Mesenchymal stem cell (in vitro differentiated cells and primary cell): Measurements from ENCODE around the gene SRGAP3.

Experiments
- DNase-seq: peaks from one replicate; pipeline ENCODE4 v3.0.0-alpha.2; 2013
- H2AFZ ChIP-seq: one replicate; pipeline ENCODE4 v1.6.1; 2013; ENCODE audit warnings: low read depth, mild to moderate bottlenecking, control low read depth, inconsistent platforms, low read length, moderate library complexity
- H2AK5ac ChIP-seq: 2 replicates; pipeline ENCODE4 v1.6.1; 2013; ENCODE audit warnings: low read length, moderate library complexity, mild to moderate bottlenecking, inconsistent platforms; ENCODE audit not compliant: severe bottlenecking
- H2BK120ac ChIP-seq: one replicate; pipeline ENCODE4 v1.6.1; 2013; ENCODE audit warnings: low read depth, mild to moderate bottlenecking, inconsistent platforms, low read length, moderate library complexity
- H2BK12ac ChIP-seq, 2 experiments: one replicate each; pipeline ENCODE4 v1.6.1; 2013; ENCODE audit warnings: inconsistent platforms in 2 of 2, low read length in 2 of 2, mild to moderate bottlenecking in 2 of 2, moderate library complexity in 2 of 2, control low read depth in 1 of 2
- H2BK15ac ChIP-seq: one replicate; pipeline ENCODE4 v1.6.1; 2013; ENCODE audit warnings: mild to moderate bottlenecking, low read depth, inconsistent platforms; ENCODE audit not compliant: poor library complexity, severe bottlenecking
- H2BK5ac ChIP-seq: 2 replicates; pipeline ENCODE4 v1.6.1; 2013; ENCODE audit warnings: low read depth, mild to moderate bottlenecking, low read length, control low read depth, inconsistent platforms; ENCODE audit not compliant: poor library complexity, severe bottlenecking
- H3K14ac ChIP-seq, 2 experiments: one replicate each; pipeline ENCODE4 v1.6.1; 2013; ENCODE audit warnings: inconsistent platforms in 2 of 2, low read length in 2 of 2, control low read depth in 1 of 2, mild to moderate bottlenecking in 1 of 2, moderate library complexity in 1 of 2
- H3K18ac ChIP-seq, 2 experiments: one replicate each; pipeline ENCODE4 v1.6.1; 2013; ENCODE audit warnings: inconsistent platforms in 2 of 2, low read length in 2 of 2, control low read depth in 1 of 2, low read depth in 1 of 2, mild to moderate bottlenecking in 1 of 2
- H3K23ac ChIP-seq, 2 experiments: one replicate each; pipeline ENCODE4 v1.6.1; 2013; ENCODE audit warnings: inconsistent platforms in 2 of 2, low read length in 2 of 2, mild to moderate bottlenecking in 2 of 2, moderate library complexity in 2 of 2, control low read depth in 1 of 2
- H3K27ac ChIP-seq: 2 replicates; pipeline ENCODE4 v1.5.1; 2013; ENCODE audit warnings: mild to moderate bottlenecking, moderate library complexity, low read length, control low read depth, inconsistent platforms; ENCODE audit not compliant: poor library complexity, severe bottlenecking
- H3K27me3 ChIP-seq, 2 experiments: 2 replicates each; pipeline versions ENCODE4 v1.6.1 to v1.7.0; 2013; ENCODE audit warnings: low read length in 2 of 2, mild to moderate bottlenecking in 2 of 2, moderate library complexity in 2 of 2, control low read depth in 1 of 2, inconsistent platforms in 1 of 2; ENCODE audit not compliant: control insufficient read depth in 1 of 2, insufficient read depth in 1 of 2
- H3K36me3 ChIP-seq, 2 experiments: 2 replicates each; pipeline versions ENCODE4 v1.6.1 to v1.7.0; 2013; ENCODE audit warnings: low read length in 2 of 2, control low read depth in 1 of 2, inconsistent platforms in 1 of 2, low read depth in 1 of 2, mild to moderate bottlenecking in 1 of 2; ENCODE audit not compliant: insufficient read depth in 2 of 2, control insufficient read depth in 1 of 2
- H3K4ac ChIP-seq, 2 experiments: one replicate each; pipeline ENCODE4 v1.6.1; 2013; ENCODE audit warnings: inconsistent platforms in 2 of 2, low read length in 2 of 2, mild to moderate bottlenecking in 2 of 2, moderate library complexity in 2 of 2, control low read depth in 1 of 2, low read depth in 1 of 2
- H3K4me1 ChIP-seq: 2 replicates; pipeline ENCODE4 v1.6.1; 2013; ENCODE audit warnings: low read depth, low read length, control low read depth; ENCODE audit not compliant: control insufficient read depth, insufficient read depth
- H3K4me2 ChIP-seq: 2 replicates; pipeline ENCODE4 v1.6.1; 2013; ENCODE audit warnings: low read length, mild to moderate bottlenecking, inconsistent platforms; ENCODE audit not compliant: poor library complexity, severe bottlenecking
- H3K4me3 ChIP-seq, 2 experiments: 2 replicates each; pipeline versions ENCODE4 v1.5.1 to v1.7.0; 2013; ENCODE audit warnings: low read length in 2 of 2, mild to moderate bottlenecking in 2 of 2, control low read depth in 1 of 2, low read depth in 1 of 2; ENCODE audit not compliant: insufficient read depth in 1 of 2
- H3K79me1 ChIP-seq: replicated peaks from 2 replicates; pipeline ENCODE4 v1.6.1; 2013; ENCODE audit warnings: mild to moderate bottlenecking, control low read depth, low read length, inconsistent platforms; ENCODE audit not compliant: poor library complexity, severe bottlenecking
- H3K9ac ChIP-seq: 2 replicates; pipeline ENCODE4 v1.7.0; 2013; ENCODE audit warnings: mild to moderate bottlenecking, low read length, moderate library complexity
- H3K9me3 ChIP-seq: 2 replicates; pipeline ENCODE4 v1.7.0; 2013; ENCODE audit warnings: mild to moderate bottlenecking, low read length; ENCODE audit not compliant: control insufficient read depth
- H4K8ac ChIP-seq: one replicate; pipeline ENCODE4 v1.6.1; 2013; ENCODE audit warnings: inconsistent platforms, mild to moderate bottlenecking, low read length, moderate library complexity
- H4K91ac ChIP-seq: one replicate; pipeline ENCODE4 v1.6.1; 2013; ENCODE audit warnings: mild to moderate bottlenecking, low read length, inconsistent platforms
- WGBS: methylation state at CpG from one replicate; pipeline ENCODE4 v1.1.7; 2013; ENCODE audit warnings: mixed read lengths; 5-methylcytosine and 5-hydroxymethylcytosine counted together

The SRGAP3 gene

DNA sequence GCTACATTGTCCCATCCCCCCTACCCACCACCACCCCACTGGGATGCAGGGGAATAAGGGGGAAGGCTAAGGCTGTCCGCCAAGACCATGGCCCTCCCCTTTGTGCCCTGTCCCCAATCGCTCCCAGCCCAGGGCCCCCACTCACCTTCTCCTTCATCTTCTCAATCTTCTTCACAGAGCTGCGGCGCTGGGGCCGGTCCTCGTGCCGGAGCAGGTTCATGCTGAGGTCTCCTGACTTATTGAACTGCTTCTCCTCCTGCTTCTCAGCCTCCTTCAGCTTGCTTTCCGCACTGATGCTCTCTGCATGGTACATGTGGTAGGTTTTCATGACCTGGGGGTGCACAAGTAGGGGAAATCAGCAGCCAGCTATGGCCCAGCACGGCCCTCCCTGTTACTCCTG lies 185.2 kb downstream of the SRGAP3 start:
- no peak overlapping the region for H3K9ac ChIP-seq

DNA sequence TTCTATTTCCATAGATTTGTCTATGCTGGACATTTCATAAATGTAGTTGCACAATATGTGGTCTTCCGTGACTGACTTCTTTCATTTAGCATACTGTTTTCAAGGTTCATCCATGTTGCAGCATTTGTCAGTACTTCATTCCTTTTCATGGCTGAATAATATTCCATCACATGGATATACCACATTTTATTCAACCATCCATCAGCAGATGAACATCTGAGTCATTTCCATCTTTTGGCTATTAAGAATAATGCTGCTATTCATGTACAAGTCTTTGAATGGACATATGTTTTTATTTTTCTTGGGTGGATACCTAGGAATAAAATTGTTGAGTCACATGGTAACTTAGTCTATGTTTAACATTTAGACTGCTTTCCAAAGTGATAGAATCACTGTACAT lies 186.9 kb downstream of the SRGAP3 start:
- H3K4me3 ChIP-seq, result no peak overlapping the region

More for the DNA sequence above, 185.2 kb downstream of the SRGAP3 start:
- Histone ChIP-seq H2AK5ac (no peak overlapping the region), H3K14ac (no peak overlapping the region), H3K4ac (no peak overlapping the region), H3K4me3 (no peak overlapping the region), H3K4me1 (peaks cover 1% of the 10 kb centered on the region), H2BK12ac (no peak overlapping the region), H3K27ac (no peak overlapping the region), H4K8ac (no peak overlapping the region), H3K9me3 (peaks cover 17% of the 10 kb centered on the region), H2BK5ac (no peak overlapping the region), H2BK15ac (no peak overlapping the region), H2BK120ac (no peak overlapping the region), H3K4me2 (no peak overlapping the region), H3K23ac (no peak overlapping the region), H3K27me3 (peaks cover 0 to 33% of the 10 kb centered on the region in 2 experiments), H3K79me1 (no peaks in the 10 kb centered on the region), H4K91ac (no peak overlapping the region), H3K18ac (no peak overlapping the region), H3K36me3 (peaks cover 0 to 10% of the 10 kb centered on the region in 2 experiments), H2AFZ (no peak overlapping the region)
- no peak for DNase-seq
- 89% methylated on average over 9 of the region's 9 CpGs for WGBS

GRCh38 chr3:9061634-9062033 lies 187.8 kb downstream of the SRGAP3 start:
- H3K27ac ChIP-seq, result no peak overlapping the region
- peaks cover 1% of the 10 kb centered on the region for H3K4me1 ChIP-seq

More for the DNA sequence above, 186.9 kb downstream of the SRGAP3 start:
- Histone ChIP-seq H3K9me3 (peaks cover 17% of the 10 kb centered on the region), H3K9ac (no peak overlapping the region), H3K4me1 (peaks cover 1% of the 10 kb centered on the region), H2AK5ac (no peak overlapping the region), H2BK120ac (no peak overlapping the region), H3K4me2 (no peak overlapping the region), H3K18ac (no peak overlapping the region), H3K27ac (no peak overlapping the region), H2BK5ac (no peak overlapping the region), H3K23ac (no peak overlapping the region), H2AFZ (no peak overlapping the region), H3K36me3 (peaks cover 0 to 24% of the 10 kb centered on the region in 2 experiments), H4K91ac (no peak overlapping the region), H4K8ac (no peak overlapping the region), H2BK15ac (no peak overlapping the region), H3K14ac (no peak overlapping the region), H3K4ac (no peak overlapping the region), H3K27me3 (peaks cover 0 to 18% of the 10 kb centered on the region in 2 experiments), H2BK12ac (no peak overlapping the region), H3K79me1 (no peaks in the 10 kb centered on the region)
- WGBS, result 64% methylated on average over 1 of the region's 1 CpG
- no peak for DNase-seq

DNA sequence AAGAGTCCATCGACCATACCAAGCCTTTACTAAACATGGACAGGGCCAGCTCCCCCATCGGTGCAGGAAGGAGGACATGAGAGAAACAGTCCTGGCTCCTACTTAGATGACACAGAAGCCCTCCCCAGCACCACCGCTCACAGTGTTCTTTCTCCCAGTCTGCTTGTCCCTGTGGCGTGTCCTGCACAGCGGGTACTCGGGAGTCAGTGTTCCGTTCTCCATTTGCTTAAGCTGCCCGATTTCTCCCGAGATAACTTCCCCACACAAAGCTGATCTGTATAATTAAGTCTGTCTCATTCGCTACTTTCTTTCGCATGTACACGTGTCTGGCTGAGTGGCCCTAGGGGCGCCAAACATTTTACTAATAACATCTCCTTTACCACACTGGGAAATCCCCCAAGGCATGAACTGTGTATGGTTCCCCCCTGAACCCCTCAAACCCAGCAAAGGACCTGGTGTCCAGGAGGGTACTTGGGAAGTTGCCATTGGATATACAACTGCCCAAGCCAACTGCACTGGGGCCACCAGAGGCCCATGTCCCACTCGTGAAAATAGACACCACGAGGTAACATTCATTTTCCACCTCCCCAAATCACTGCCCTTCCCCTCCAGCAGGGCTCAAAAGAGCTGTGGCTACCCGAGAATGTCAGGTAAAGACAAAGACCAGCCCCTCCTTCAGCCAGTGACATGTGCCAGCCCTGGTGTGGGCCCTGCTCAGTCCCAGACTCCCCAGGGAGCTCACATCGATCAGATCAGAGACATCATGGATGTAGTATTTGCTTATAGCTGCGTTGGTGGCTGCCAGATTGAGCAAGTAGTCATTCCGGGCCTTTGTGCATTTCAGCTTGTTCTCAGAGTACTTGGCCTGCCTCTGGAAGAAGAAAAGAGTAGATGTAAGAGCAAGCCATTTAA lies 189.7 kb downstream of the SRGAP3 start:
- Histone ChIP-seq H2BK12ac (no peak overlapping the region), H3K79me1 (no peaks in the 10 kb centered on the region), H3K4me1 (peaks cover under 1% of the 10 kb centered on the region), H2AFZ (no peak overlapping the region), H4K8ac (no peak overlapping the region), H3K18ac (no peak overlapping the region), H2BK120ac (no peak overlapping the region), H3K4me2 (no peak overlapping the region), H3K9ac (no peak overlapping the region), H4K91ac (no peak overlapping the region), H2AK5ac (no peak overlapping the region), H3K27me3 (peaks cover 0 to 16% of the 10 kb centered on the region in 2 experiments), H3K23ac (no peak overlapping the region), H3K27ac (no peak overlapping the region), H3K4me3 (no peak overlapping the region), H2BK15ac (no peak overlapping the region), H3K4ac (no peak overlapping the region), H3K14ac (no peak overlapping the region), H3K36me3 (peaks cover 0 to 42% of the 10 kb centered on the region in 2 experiments), H2BK5ac (no peak overlapping the region), H3K9me3 (peaks cover 17% of the 10 kb centered on the region)
- no peak for DNase-seq
- 88% methylated on average over 19 of the region's 19 CpGs for WGBS

More at GRCh38 chr3:9061634-9062033, 187.8 kb downstream of the SRGAP3 start:
- Histone ChIP-seq H3K4ac (no peak overlapping the region), H3K14ac (no peak overlapping the region), H2BK5ac (no peak overlapping the region), H2AK5ac (no peak overlapping the region), H3K79me1 (no peaks in the 10 kb centered on the region), H3K9ac (no peak overlapping the region), H2BK15ac (no peak overlapping the region), H3K27me3 (peaks cover 0 to 23% of the 10 kb centered on the region in 2 experiments), H2BK120ac (no peak overlapping the region), H4K8ac (no peak overlapping the region), H3K9me3 (peaks cover 17% of the 10 kb centered on the region), H2AFZ (no peak overlapping the region), H2BK12ac (no peak overlapping the region), H3K18ac (no peak overlapping the region), H3K36me3 (peaks cover 0 to 30% of the 10 kb centered on the region in 2 experiments), H3K4me2 (no peak overlapping the region), H4K91ac (no peak overlapping the region), H3K4me3 (no peak overlapping the region), H3K23ac (no peak overlapping the region)
- no peak for DNase-seq
- WGBS, result 49% methylated on average over 2 of the region's 2 CpGs
